Measurements from ENCODE around the gene LSM7. TPM values are rescaled to one million over a fixed set of nuclear protein-coding genes. Genes with fewer than 3 reads are reported as not detected.

The LSM7 gene
- polyA plus RNA-seq, 3 donors from 2014 or later = 163 to 285 (median 170) TPM

GRCh38 chr19:2317756-2318155 lies 10.6 kb downstream of the LSM7 start:
- DNase-seq = no peak
- no peak overlapping the region for H3K4me3 Mint-ChIP-seq
- H3K36me3 Mint-ChIP-seq = peaks cover 0 to 8% (median 6%) of the 10 kb centered on the region in 3 donors
- H3K4me1 Mint-ChIP-seq = peaks cover 5 to 8% of the 10 kb centered on the region in 2 donors
- H3K27ac Mint-ChIP-seq = no peak overlapping the region
- peaks cover 0 to 10% (median 7%) of the 10 kb centered on the region in 6 donors for H3K9me3 Mint-ChIP-seq
- H3K27me3 Mint-ChIP-seq (ENCODE audit: low read depth in 3 of 3) = peaks cover 5 to 10% (median 8%) of the 10 kb centered on the region in 3 donors

DNA sequence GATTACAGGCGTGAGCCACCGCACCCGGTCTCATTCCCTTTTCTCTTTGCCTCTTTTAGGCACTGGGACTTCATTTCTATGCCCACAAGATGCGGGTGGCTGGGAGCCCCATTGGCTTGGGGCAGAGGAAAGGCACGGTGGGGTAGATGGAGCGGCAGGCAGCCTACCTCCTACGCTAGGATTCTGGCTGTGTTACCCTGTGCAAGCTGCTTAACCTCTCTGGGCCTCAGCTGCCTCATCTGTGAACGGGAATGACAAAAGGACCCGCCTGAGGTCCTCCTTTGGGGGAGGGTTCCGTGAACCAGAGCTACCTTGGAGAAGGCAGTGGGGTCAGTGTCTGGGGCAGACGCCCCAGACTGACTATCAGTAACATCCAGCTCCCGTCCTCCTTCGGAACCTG lies 11.1 kb downstream of the LSM7 start:
- Mint-ChIP-seq H3K27me3 (ENCODE audit: low read depth in 3 of 3) (peaks cover 6 to 10% (median 8%) of the 10 kb centered on the region in 3 donors), H3K9me3 (peaks cover 0 to 10% (median 7%) of the 10 kb centered on the region in 6 donors), H3K4me3 (no peak overlapping the region), H3K27ac (no peak overlapping the region), H3K4me1 (peaks cover 5 to 8% of the 10 kb centered on the region in 2 donors), H3K36me3 (peaks cover 0 to 8% (median 6%) of the 10 kb centered on the region in 3 donors)
- no peak for DNase-seq

DNA sequence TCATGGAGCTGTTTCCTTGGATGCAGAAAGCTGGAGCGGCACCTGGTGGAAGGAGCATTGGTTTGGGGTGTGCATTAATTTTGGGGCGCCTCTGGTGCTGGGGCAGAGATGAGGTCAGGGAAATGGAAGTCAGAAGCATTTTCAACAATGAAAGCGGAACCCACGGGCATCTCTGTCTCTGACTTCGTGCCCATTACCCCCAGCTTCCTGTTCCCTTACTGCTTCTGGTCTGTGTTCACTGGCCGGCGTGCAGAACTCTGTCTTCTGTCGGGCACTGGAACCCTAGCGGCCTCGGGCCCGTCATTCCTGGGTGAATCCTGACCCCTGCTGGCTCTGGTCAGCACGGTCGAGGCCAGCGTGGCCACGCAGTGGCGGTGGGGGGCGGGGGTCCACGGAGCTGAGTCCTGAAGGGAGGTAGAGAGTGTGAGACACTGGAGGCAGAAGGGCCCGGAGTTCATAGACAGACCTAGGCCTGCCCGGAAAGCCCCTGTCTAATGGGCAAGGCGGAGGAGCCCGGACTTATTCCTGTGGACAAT lies 12.5 kb downstream of the LSM7 start:
- peak; percentile 60 to 61 (median 60) for DNase-seq
- H3K4me3 Mint-ChIP-seq = peak overlapping the region in 3 of 5 donors; percentile 1 to 46 (median 15)
- H3K36me3 Mint-ChIP-seq = peaks cover 0 to 8% (median 6%) of the 10 kb centered on the region in 3 donors
- peaks cover 8 to 12% (median 9%) of the 10 kb centered on the region in 3 donors for H3K27me3 Mint-ChIP-seq (ENCODE audit: low read depth in 3 of 3)
- peaks cover 5 to 8% of the 10 kb centered on the region in 2 donors for H3K4me1 Mint-ChIP-seq
- peak overlapping the region in 1 of 6 donors; percentile 66 for H3K27ac Mint-ChIP-seq
- H3K9me3 Mint-ChIP-seq = peaks cover 0 to 10% (median 7%) of the 10 kb centered on the region in 6 donors

GRCh38 chr19:2315121-2315817 lies 13.1 kb downstream of the LSM7 start:
- no peak for DNase-seq
- peaks cover 8 to 12% (median 9%) of the 10 kb centered on the region in 3 donors for H3K27me3 Mint-ChIP-seq (ENCODE audit: low read depth in 3 of 3)
- peak overlapping the region in 2 of 5 donors; percentile 27 to 46 for H3K4me3 Mint-ChIP-seq
- H3K36me3 Mint-ChIP-seq = peaks cover 0 to 8% (median 6%) of the 10 kb centered on the region in 3 donors
- peaks cover 5 to 8% of the 10 kb centered on the region in 2 donors for H3K4me1 Mint-ChIP-seq
- peaks cover 0 to 10% (median 7%) of the 10 kb centered on the region in 6 donors for H3K9me3 Mint-ChIP-seq
- H3K27ac Mint-ChIP-seq = no peak overlapping the region

DNA sequence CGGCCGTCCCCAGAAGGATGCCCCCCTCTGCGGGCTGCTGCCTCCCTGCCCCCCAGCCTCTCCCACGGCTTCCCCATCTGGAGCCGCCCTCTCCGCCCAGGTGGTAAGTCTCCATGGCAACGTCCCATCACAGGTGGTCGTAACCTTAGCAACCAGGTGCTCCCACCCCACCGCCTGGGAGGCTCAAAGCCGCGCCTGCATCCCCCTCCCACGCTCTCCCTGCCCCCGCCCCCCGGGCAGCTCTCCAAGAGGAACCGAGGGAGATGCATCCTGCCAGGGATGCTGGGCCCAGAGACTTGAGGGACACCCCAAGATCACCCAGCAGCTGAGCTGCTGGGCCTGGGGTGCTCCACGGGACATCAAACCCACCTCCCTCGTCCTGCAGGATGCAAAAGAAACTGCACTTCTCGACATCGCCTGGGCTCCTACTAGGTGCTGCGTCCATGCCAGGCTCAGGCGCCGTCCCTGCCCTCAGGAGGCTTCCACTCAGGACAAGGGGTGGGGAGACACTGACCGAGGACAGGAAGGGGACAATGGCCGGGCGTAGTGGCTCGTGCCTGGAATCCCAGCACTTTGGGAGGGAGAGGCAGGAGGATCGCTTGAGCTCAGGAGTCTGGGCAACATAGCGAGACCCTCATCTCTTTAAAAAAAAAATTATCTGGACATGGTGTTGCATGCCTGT lies 15.4 kb downstream of the LSM7 start:
- H3K4me3 Mint-ChIP-seq = peak overlapping the region in 1 of 5 donors; percentile 7
- peaks cover 0 to 8% (median 6%) of the 10 kb centered on the region in 3 donors for H3K36me3 Mint-ChIP-seq
- peaks cover 16 to 24% (median 20%) of the 10 kb centered on the region in 3 donors for H3K27me3 Mint-ChIP-seq (ENCODE audit: low read depth in 3 of 3)
- H3K27ac Mint-ChIP-seq = no peak overlapping the region
- peaks cover 8 to 11% of the 10 kb centered on the region in 2 donors for H3K4me1 Mint-ChIP-seq
- H3K9me3 Mint-ChIP-seq = peaks cover 0 to 10% (median 7%) of the 10 kb centered on the region in 6 donors
- DNase-seq = no peak

DNA sequence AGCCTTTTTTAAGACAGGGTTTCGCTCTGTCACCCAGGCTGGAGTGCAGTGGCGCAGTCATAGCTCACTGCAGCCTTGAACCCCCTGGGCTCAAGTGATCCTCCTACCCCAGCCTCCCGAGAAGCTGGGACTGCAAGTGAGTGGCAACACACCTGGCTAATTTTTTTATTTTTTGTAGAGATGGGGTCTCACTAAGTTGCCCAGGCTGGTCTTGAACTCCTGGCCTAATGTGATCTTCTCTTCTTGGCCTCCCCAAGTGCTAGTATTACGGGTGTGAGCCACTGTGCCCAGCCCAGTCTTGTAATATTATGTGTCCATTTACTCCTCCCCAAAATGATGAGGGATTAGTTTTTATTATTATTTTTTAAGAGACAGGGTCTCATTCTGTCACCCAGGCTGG lies 17.3 kb downstream of the LSM7 start:
- no peak for DNase-seq
- Mint-ChIP-seq H3K27ac (no peak overlapping the region), H3K4me1 (peaks cover 7 to 11% of the 10 kb centered on the region in 2 donors), H3K4me3 (no peak overlapping the region), H3K36me3 (peaks cover 0 to 8% (median 6%) of the 10 kb centered on the region in 3 donors), H3K27me3 (ENCODE audit: low read depth in 3 of 3) (peaks cover 25 to 32% (median 26%) of the 10 kb centered on the region in 3 donors), H3K9me3 (peaks cover 0 to 10% (median 7%) of the 10 kb centered on the region in 6 donors)

DNA sequence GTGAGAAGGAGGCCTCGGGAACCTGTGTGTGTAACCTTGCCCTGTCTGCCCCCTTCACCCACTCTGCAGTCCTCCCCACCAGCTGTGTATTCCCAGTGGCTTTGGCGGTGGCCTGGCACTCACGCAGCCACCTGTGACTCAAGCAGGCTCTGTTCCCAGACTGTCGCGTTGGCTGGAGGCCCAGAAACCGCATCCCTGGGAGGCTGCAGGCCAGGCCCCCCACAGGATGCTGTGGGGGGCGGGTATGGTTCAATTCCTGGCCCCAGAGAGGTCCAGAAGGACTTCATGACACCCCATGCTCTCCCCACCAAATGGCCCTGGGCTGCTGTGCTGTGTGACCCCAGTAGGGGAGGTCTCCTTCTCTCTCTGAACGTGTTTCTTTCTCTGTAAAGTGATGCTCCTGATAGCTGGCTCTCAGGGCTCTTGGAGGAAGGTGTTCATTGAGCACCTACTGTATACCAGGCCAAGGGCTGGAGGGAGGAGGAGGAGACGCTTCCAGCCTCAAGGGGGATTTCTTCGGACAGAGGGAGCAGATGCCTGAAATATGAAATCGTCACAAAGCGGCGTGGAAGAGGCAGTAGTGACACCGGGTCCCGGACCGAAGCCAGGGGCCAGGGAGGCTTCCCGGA lies 18.5 kb downstream of the LSM7 start:
- no peak overlapping the region for H3K27ac Mint-ChIP-seq
- peaks cover 0 to 2% (median 1%) of the 10 kb centered on the region in 6 donors for H3K9me3 Mint-ChIP-seq
- no peak for DNase-seq
- no peak overlapping the region for H3K4me3 Mint-ChIP-seq
- peaks cover 0 to 5% of the 10 kb centered on the region in 2 donors for H3K4me1 Mint-ChIP-seq
- peaks cover 0 to 4% (median under 1%) of the 10 kb centered on the region in 3 donors for H3K36me3 Mint-ChIP-seq
- peaks cover 23 to 37% (median 25%) of the 10 kb centered on the region in 3 donors for H3K27me3 Mint-ChIP-seq (ENCODE audit: low read depth in 3 of 3)

- no peaks in the 10 kb centered on the region for H3K9me3 Mint-ChIP-seq
- peaks cover 24 to 39% (median 29%) of the 10 kb centered on the region in 3 donors for H3K27me3 Mint-ChIP-seq (ENCODE audit: low read depth in 3 of 3)
- H3K4me3 Mint-ChIP-seq = peak within 1 kb of the TSS in 3 of 5 donors; percentile 60 to 76 (median 70)
- peaks cover under 1 to 14% of the 10 kb centered on the region in 2 donors for H3K4me1 Mint-ChIP-seq
- H3K27ac Mint-ChIP-seq = peak within 1 kb of the TSS in 2 of 6 donors; percentile 27 to 42
- DNase-seq = no peak
- H3K36me3 Mint-ChIP-seq = no peaks in the 10 kb centered on the region
Measured at GRCh38 chr19:2308114-2308556, 20.3 kb downstream of the LSM7 start, which contains the start of gene LINGO3. Gene LINGO3, minus strand, starts transcription at chr19:2308154. Its CDS starts 16,378 bp downstream, at chr19:2291776.

- Mint-ChIP-seq H3K4me3 (peak overlapping the region in 1 of 5 donors; percentile 33), H3K27ac (no peak overlapping the region), H3K27me3 (ENCODE audit: low read depth in 3 of 3) (peaks cover 21 to 43% (median 29%) of the 10 kb centered on the region in 3 donors), H3K4me1 (peaks cover 6 to 19% of the 10 kb centered on the region in 2 donors), H3K9me3 (no peaks in the 10 kb centered on the region), H3K36me3 (no peaks in the 10 kb centered on the region)
- DNase-seq = no peak
Measured at GRCh38 chr19:2307518-2308012, 20.8 kb downstream of the LSM7 start.

DNA sequence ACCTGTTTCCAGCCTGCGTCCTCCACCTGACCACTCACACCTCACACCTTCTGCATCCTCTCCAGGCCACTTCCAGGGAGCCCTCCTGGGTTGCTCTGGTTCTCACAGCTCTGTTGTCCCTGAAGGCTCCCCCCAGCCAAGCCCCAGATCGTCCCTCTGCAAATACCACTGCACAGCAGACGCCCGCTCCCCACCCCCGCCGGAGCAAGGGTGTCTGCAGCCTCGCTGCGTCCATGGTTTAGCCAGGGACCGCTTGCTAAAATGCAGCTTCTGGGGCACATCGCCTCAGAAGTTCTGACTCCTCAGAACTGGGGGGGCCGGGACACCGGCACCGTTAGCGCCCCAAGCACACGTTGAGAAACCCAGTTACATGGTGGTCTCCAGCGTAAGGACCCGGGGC lies 21.4 kb downstream of the LSM7 start:
- DNase-seq = no peak
- peaks cover 7 to 21% of the 10 kb centered on the region in 2 donors for H3K4me1 Mint-ChIP-seq
- peaks cover 24 to 39% (median 27%) of the 10 kb centered on the region in 3 donors for H3K27me3 Mint-ChIP-seq (ENCODE audit: low read depth in 3 of 3)
- no peaks in the 10 kb centered on the region for H3K36me3 Mint-ChIP-seq
- no peaks in the 10 kb centered on the region for H3K9me3 Mint-ChIP-seq
- no peak overlapping the region for H3K27ac Mint-ChIP-seq
- peak overlapping the region in 2 of 5 donors; percentile 29 to 32 for H3K4me3 Mint-ChIP-seq

GRCh38 chr19:2306281-2306806 lies 22.0 kb downstream of the LSM7 start:
- H3K27ac Mint-ChIP-seq = no peak overlapping the region
- no peak for DNase-seq
- H3K4me3 Mint-ChIP-seq = no peak overlapping the region
- peaks cover 27 to 38% (median 28%) of the 10 kb centered on the region in 3 donors for H3K27me3 Mint-ChIP-seq (ENCODE audit: low read depth in 3 of 3)
- H3K9me3 Mint-ChIP-seq = no peaks in the 10 kb centered on the region
- peaks cover 7 to 21% of the 10 kb centered on the region in 2 donors for H3K4me1 Mint-ChIP-seq
- no peaks in the 10 kb centered on the region for H3K36me3 Mint-ChIP-seq

GRCh38 chr19:2305452-2306280 lies 22.7 kb downstream of the LSM7 start:
- Mint-ChIP-seq H3K36me3 (no peaks in the 10 kb centered on the region), H3K27me3 (ENCODE audit: low read depth in 3 of 3) (peaks cover 27 to 38% (median 30%) of the 10 kb centered on the region in 3 donors), H3K4me3 (no peak overlapping the region), H3K27ac (no peak overlapping the region), H3K9me3 (no peaks in the 10 kb centered on the region), H3K4me1 (peaks cover 7 to 22% of the 10 kb centered on the region in 2 donors)
- DNase-seq = no peak

All from immature natural killer cell (primary cell).